IMR-90 (cell line): Measurements from ENCODE around the gene TMPRSS7. TPM values are rescaled to one million over a fixed set of nuclear protein-coding genes. Genes with fewer than 3 reads are reported as not detected.

Experiments used
- ATAC-seq: fragments of 200-7000 bp; cut with Tn5 transposase; 2 replicates; pipeline ENCODE4 v1.9.1; 2020; ENCODE audit warnings: low read depth, mild to moderate bottlenecking, moderate library complexity
- BruUV-seq: library from RNA; stranded (reverse); fragments of 400-500 nt; replicated peaks from 2 replicates; lab custom pipeline; 2021; lab: Mats Ljungman, UMichigan
- CTCF ChIA-PET: fragments of 300-600 bp; formaldehyde crosslinking; extraction: SDS; loops from one replicate; lab custom pipeline; 2021; ENCODE audit warnings: antibody characterized with exemption; lab: Yijun Ruan, JAX
- POLR2A ChIA-PET: fragments of 300-600 bp; sonication (Branson Sonifier 250); formaldehyde crosslinking; loops from one replicate; lab custom pipeline; 2022; ENCODE audit warnings: antibody characterized with exemption; ENCODE audit not compliant: unreplicated experiment; lab: Charles Lee
- DNase-seq: peaks from one replicate; pipeline ENCODE4 v3.0.0; 2013
- H2AFZ ChIP-seq: replicated peaks from 2 replicates; pipeline ENCODE3; 2013; ENCODE audit warnings: low read length, mild to moderate bottlenecking; ENCODE audit not compliant: poor library complexity
- H2AK5ac ChIP-seq: 2 replicates; pipeline ENCODE4 v1.6.1; 2013; ENCODE audit warnings: low read depth, low read length, inconsistent platforms
- H2AK9ac ChIP-seq: replicated peaks from 2 replicates; pipeline ENCODE3; 2013; ENCODE audit warnings: mild to moderate bottlenecking, low read depth, low read length, moderate library complexity; ENCODE audit not compliant: poor library complexity
- H2BK120ac ChIP-seq: 2 replicates; pipeline ENCODE4 v1.6.1; 2013; ENCODE audit warnings: low read depth, low read length, inconsistent platforms
- H2BK15ac ChIP-seq: 3 replicates; pipeline ENCODE4 v1.6.1; 2013; ENCODE audit warnings: low read depth, low read length, inconsistent platforms
- H2BK20ac ChIP-seq: 2 replicates; pipeline ENCODE4 v1.6.1; 2013; ENCODE audit warnings: low read depth, mild to moderate bottlenecking, inconsistent platforms, low read length, moderate library complexity
- H2BK5ac ChIP-seq: 2 replicates; pipeline ENCODE4 v1.6.1; 2013; ENCODE audit warnings: mild to moderate bottlenecking, low read depth, low read length, inconsistent platforms; ENCODE audit not compliant: poor library complexity, severe bottlenecking
- H3K14ac ChIP-seq: replicated peaks from 2 replicates; pipeline ENCODE4 v1.6.1; 2013; ENCODE audit warnings: low read depth, low read length, inconsistent platforms
- H3K18ac ChIP-seq: 2 replicates; pipeline ENCODE4 v1.6.1; 2013; ENCODE audit warnings: low read depth, low read length, control low read depth
- H3K23ac ChIP-seq: 2 replicates; pipeline ENCODE4 v1.6.1; 2013; ENCODE audit warnings: low read depth, low read length, inconsistent platforms
- H3K27ac ChIP-seq: 2 replicates; pipeline ENCODE4 v1.5.1; 2013; ENCODE audit warnings: mild to moderate bottlenecking, control low read depth, low read length; ENCODE audit not compliant: insufficient read depth
- H3K27me3 ChIP-seq: 2 replicates; pipeline ENCODE4 v1.6.1; 2013; ENCODE audit warnings: low read length; ENCODE audit not compliant: control insufficient read depth, insufficient read depth
- H3K36me3 ChIP-seq: 2 replicates; pipeline ENCODE4 v1.6.1; 2013; ENCODE audit warnings: low read length, mixed read lengths; ENCODE audit not compliant: control insufficient read depth, insufficient read depth
- H3K4ac ChIP-seq: 2 replicates; pipeline ENCODE4 v1.6.1; 2013; ENCODE audit warnings: low read depth, low read length, inconsistent platforms
- H3K4me1 ChIP-seq: 2 replicates; pipeline ENCODE4 v1.6.1; 2013; ENCODE audit warnings: low read length, mixed read lengths; ENCODE audit not compliant: control insufficient read depth, insufficient read depth
- H3K4me2 ChIP-seq: 2 replicates; pipeline ENCODE4 v1.6.1; 2013; ENCODE audit warnings: low read depth, mild to moderate bottlenecking, control low read depth, low read length, moderate library complexity
- H3K4me3 ChIP-seq: 2 replicates; pipeline ENCODE4 v1.5.1; 2013; ENCODE audit warnings: low read depth, mild to moderate bottlenecking, control low read depth, low read length, moderate library complexity; ENCODE audit not compliant: insufficient read depth
- H3K56ac ChIP-seq: 2 replicates; pipeline ENCODE4 v1.6.1; 2013; ENCODE audit warnings: low read length, inconsistent platforms; ENCODE audit not compliant: insufficient read depth; ENCODE audit errors: extremely low read depth
- H3K79me1 ChIP-seq, 2 experiments: 2 replicates each; pipeline ENCODE4 v1.6.1; 2013; ENCODE audit warnings: low read length in 2 of 2, inconsistent platforms in 1 of 2, low read depth in 1 of 2
- H3K9ac ChIP-seq: 2 replicates; pipeline ENCODE4 v1.6.1; 2013; ENCODE audit warnings: low read depth, low read length, control low read depth
- H3K9me1 ChIP-seq: 2 replicates; pipeline ENCODE4 v1.6.1; 2013; ENCODE audit warnings: low read length, inconsistent platforms; ENCODE audit not compliant: insufficient read depth
- H3K9me3 ChIP-seq: 2 replicates; pipeline ENCODE4 v1.6.1; 2013; ENCODE audit warnings: low read length; ENCODE audit not compliant: control insufficient read depth, insufficient read depth
- H4K20me1 ChIP-seq: 2 replicates; pipeline ENCODE4 v1.6.1; 2013; ENCODE audit warnings: low read length, inconsistent platforms; ENCODE audit not compliant: insufficient read depth
- H4K5ac ChIP-seq: 2 replicates; pipeline ENCODE4 v1.6.1; 2013; ENCODE audit warnings: mild to moderate bottlenecking, low read depth, low read length, control low read depth
- H4K8ac ChIP-seq, 2 experiments: 2 replicates each; pipeline ENCODE4 v1.6.1; 2013; ENCODE audit warnings: low read depth in 2 of 2, low read length in 2 of 2, control low read depth in 1 of 2, inconsistent platforms in 1 of 2
- H4K91ac ChIP-seq: 2 replicates; pipeline ENCODE4 v1.6.1; 2013; ENCODE audit warnings: low read depth, low read length, inconsistent platforms; ENCODE audit not compliant: insufficient read depth
- BHLHE40 ChIP-seq: fragments of 150-350 bp; IDR thresholded peaks from 2 replicates; pipeline ENCODE4 v1.6.1; 2016; ENCODE audit warnings: mild to moderate bottlenecking, low read depth, low read length
- ELK1 ChIP-seq: fragments of 150-350 bp; IDR thresholded peaks from 2 replicates; pipeline ENCODE4 v1.6.1; 2016; ENCODE audit warnings: low read depth, mild to moderate bottlenecking, low read length, moderate library complexity, borderline replicate concordance
- FOS ChIP-seq: fragments of 150-350 bp; IDR thresholded peaks from 2 replicates; pipeline ENCODE4 v1.6.1; 2016; ENCODE audit warnings: low read depth, low read length
- MAFK ChIP-seq: IDR thresholded peaks from 2 replicates; pipeline ENCODE4 v1.6.1; 2012; ENCODE audit warnings: low read depth, low read length, improper control_type of control experiment
- MAZ ChIP-seq: IDR thresholded peaks from 2 replicates; pipeline ENCODE4 v1.6.1; 2012; ENCODE audit warnings: low read depth, mild to moderate bottlenecking, low read length, improper control_type of control experiment, moderate library complexity, borderline replicate concordance
- MXI1 ChIP-seq: IDR thresholded peaks from 2 replicates; pipeline ENCODE4 v1.6.1; 2012; ENCODE audit warnings: low read depth, mild to moderate bottlenecking, low read length, moderate library complexity, borderline replicate concordance
- POLR2A ChIP-seq: IDR thresholded peaks from 2 replicates; pipeline ENCODE4 v1.6.1; 2012; ENCODE audit warnings: mild to moderate bottlenecking, low read depth, low read length
- RAD21 ChIP-seq: IDR thresholded peaks from 2 replicates; pipeline ENCODE4 v1.6.1; 2012; ENCODE audit warnings: low read length, improper control_type of control experiment
- RFX5 ChIP-seq: IDR thresholded peaks from 2 replicates; pipeline ENCODE4 v1.8.0; 2012; ENCODE audit warnings: low read depth, mild to moderate bottlenecking, low read length, moderate library complexity
- WGBS, 2 experiments: methylation state at CpG; one replicate each; pipeline versions ENCODE4 v1.1.5 to v1.1.7; 2013; ENCODE audit warnings: missing lambda C conversion rate in 2 of 2; ENCODE audit not compliant: insufficient read length in 1 of 2; ENCODE audit errors: extremely low coverage in 2 of 2; 5-methylcytosine and 5-hydroxymethylcytosine counted together
- dilution Hi-C: fragments of 300-500 bp; cut with HindIII; formaldehyde crosslinking; loops from one replicate; pipeline ENCODE4 v1.14.3; 2018; ENCODE audit warnings: low sequenced_read_pairs; ENCODE audit not compliant: unreplicated experiment
- in situ Hi-C: fragments of 300-500 bp; cut with MboI; formaldehyde crosslinking; loops from 3 replicates; pipeline ENCODE4 v1.14.3; 2019; ENCODE audit warnings: low sequenced_read_pairs, inconsistent platforms, mixed read lengths
- intact Hi-C: fragments of 100-400 bp; cut with micrococcal nuclease; formaldehyde crosslinking; loops from 2 replicates; pipeline ENCODE4 v1.10.0; 2022
- polyA plus RNA-seq, 3 experiments: library from polyadenylated mRNA; depleted of rRNA; stranded (reverse); fragments of >200 nt; gene quantifications; 2 replicates each; pipeline ENCODE4 v1.2.3, GENCODE V29; 2012; ENCODE audit warnings: low replicate concordance in 1 of 3
- total RNA-seq: library from RNA; depleted of rRNA; stranded (reverse); fragments of >200 nt; gene quantifications from 2 replicates; pipeline ENCODE4 v1.2.3, GENCODE V29; 2012

Gene TMPRSS7
- total and polyA plus RNA-seq, 2 of the 4 experiments (the other 2 are of a cell fraction), result 0.07 TPM; not detected in 1

- no peak overlapping the region for H2AK9ac ChIP-seq
- ATAC-seq, result no peak
- no peak overlapping the region for H3K4me3 ChIP-seq
- no peak overlapping the region for H3K27ac ChIP-seq
- H4K91ac ChIP-seq, result no peak overlapping the region
- H3K9ac ChIP-seq, result no peak overlapping the region
- no peak overlapping the region for H2BK15ac ChIP-seq
- ChIA-PET POLR2A (no interaction called here), CTCF (no interaction called here)
- H2AFZ ChIP-seq, result no peak overlapping the region
- no peak overlapping the region for H3K14ac ChIP-seq
- 67% methylated on average over 4 of the region's 5 CpGs; no CpG with 5 or more reads in 1 of the 2 experiments for WGBS, 2 experiments
- no peak overlapping the region for H4K5ac ChIP-seq
- no peak overlapping the region for H2BK5ac ChIP-seq
- dilution Hi-C loops, result no loop called here
- no TSS peak for BruUV-seq
- H4K20me1 ChIP-seq, result no peaks in the 10 kb centered on the region
- TF ChIP-seq BHLHE40, result no peak
- TF ChIP-seq MAFK, result no peak
- TF ChIP-seq ELK1, result no peak
- TF ChIP-seq RAD21, result no peak
- no peak for TF ChIP-seq RFX5
- no peak for TF ChIP-seq MAZ
- no peak for TF ChIP-seq MXI1
- no peak for TF ChIP-seq POLR2A
- no peak for TF ChIP-seq FOS
- H3K4ac ChIP-seq, result no peak overlapping the region
- intact Hi-C loops, result no loop called here
- no peak for DNase-seq
- H3K18ac ChIP-seq, result no peak overlapping the region
- H2AK5ac ChIP-seq, result no peak overlapping the region
- H3K27me3 ChIP-seq, result no peaks in the 10 kb centered on the region
- no peaks in the 10 kb centered on the region for H3K4me1 ChIP-seq
- no peak overlapping the region for H3K4me2 ChIP-seq
- H4K8ac ChIP-seq, result no peak overlapping the region
- H2BK120ac ChIP-seq, result no peak overlapping the region
- no peaks in the 10 kb centered on the region for H3K9me1 ChIP-seq
- in situ Hi-C loops, result no loop called here
- H3K79me1 ChIP-seq, result no peaks in the 10 kb centered on the region
- H3K56ac ChIP-seq, result no peak overlapping the region
- no peak overlapping the region for H2BK20ac ChIP-seq
- no peaks in the 10 kb centered on the region for H3K9me3 ChIP-seq
- H3K23ac ChIP-seq, result no peak overlapping the region
- H3K36me3 ChIP-seq, result no peaks in the 10 kb centered on the region
Observed at GRCh38 chr3:112032098-112032731, 2.3 kb upstream of the TMPRSS7 start.
